ENCODE data around the gene FTO. TPM values are rescaled to one million over a fixed set of nuclear protein-coding genes. Genes with fewer than 3 reads are reported as not detected.
"Not testable (repeated sequence)": the region's sequence is repeated elsewhere in the genome, so short reads cannot be mapped to it uniquely, and the experiment has no call there.

The FTO gene
- total RNA-seq, 2 donors from 2014 or later = 47.5 to 50.4 TPM

- no peaks in the 10 kb centered on the region for H3K36me3 ChIP-seq (replicated peaks in 1 of 2; ENCODE audit: insufficient read depth in 1 of 2, low read depth in 2 of 2)
- DNase-seq (no peak), ATAC-seq (no peak)
- no peak overlapping the region for H3K27ac ChIP-seq
- H3K9me3 ChIP-seq = no peaks in the 10 kb centered on the region
- peaks cover 20% of the 10 kb centered on the region for H3K4me1 ChIP-seq
- 93 to 94% methylated on average over 1 of the region's 1 CpG for WGBS, 2 donors
- no peak overlapping the region for H3K4me3 ChIP-seq
- H3K27me3 ChIP-seq = no peaks in the 10 kb centered on the region
- intact Hi-C loops (cut with DNase I) = no loop called here
- TF ChIP-seq CTCF (IDR thresholded peaks at IDR 0.05) (no peak), POLR2A (IDR thresholded peaks at IDR 0.05) (no peak)
Observed at GRCh38 chr16:53843084-53843483, 139.1 kb downstream of the FTO start.

- Histone ChIP-seq H3K27me3 (no peaks in the 10 kb centered on the region), H3K27ac (no peak overlapping the region), H3K4me3 (no peak overlapping the region), H3K4me1 (peaks cover 11% of the 10 kb centered on the region), H3K36me3 (replicated peaks in 1 of 2; ENCODE audit: insufficient read depth in 1 of 2, low read depth in 2 of 2) (no peaks in the 10 kb centered on the region), H3K9me3 (no peaks in the 10 kb centered on the region)
- TF ChIP-seq CTCF (IDR thresholded peaks at IDR 0.05) (no peak), POLR2A (IDR thresholded peaks at IDR 0.05) (no peak)
- no peak for DNase-seq
- WGBS, 2 donors = 66 to 76% methylated on average over 3 of the region's 3 CpGs
- ATAC-seq = no peak
- intact Hi-C loops (cut with DNase I) = no loop called here
Observed at GRCh38 chr16:53844804-53845203, 140.8 kb downstream of the FTO start.

DNA sequence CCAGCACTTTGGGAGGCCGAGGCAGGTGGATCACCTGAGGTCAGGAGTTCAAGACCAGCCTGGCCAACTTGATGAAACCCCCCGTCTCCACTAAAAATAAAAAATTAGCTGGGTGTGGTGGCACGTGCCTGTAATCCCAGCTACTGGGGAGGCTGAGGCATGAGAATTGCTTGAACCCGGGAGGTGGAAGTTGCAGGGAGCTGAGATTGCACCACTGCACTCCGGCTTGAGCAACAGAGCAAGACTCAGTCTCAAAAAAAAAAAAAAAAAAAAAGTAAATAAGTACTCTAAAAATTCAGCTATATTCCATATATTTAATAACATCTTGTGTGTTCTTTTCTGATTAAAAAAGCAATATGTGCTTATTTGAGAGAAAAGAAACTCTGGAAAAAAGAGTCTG, 142.6 kb downstream of the FTO start:
- H3K36me3 ChIP-seq (replicated peaks in 1 of 2; ENCODE audit: insufficient read depth in 1 of 2, low read depth in 2 of 2); H3K4me1 ChIP-seq; intact Hi-C loops (cut with DNase I); H3K27ac ChIP-seq; ATAC-seq; H3K27me3 ChIP-seq; H3K9me3 ChIP-seq; DNase-seq; H3K4me3 ChIP-seq: not testable (repeated sequence)
- WGBS, 2 donors = 83 to 89% methylated on average over 5 of the region's 5 CpGs

DNA sequence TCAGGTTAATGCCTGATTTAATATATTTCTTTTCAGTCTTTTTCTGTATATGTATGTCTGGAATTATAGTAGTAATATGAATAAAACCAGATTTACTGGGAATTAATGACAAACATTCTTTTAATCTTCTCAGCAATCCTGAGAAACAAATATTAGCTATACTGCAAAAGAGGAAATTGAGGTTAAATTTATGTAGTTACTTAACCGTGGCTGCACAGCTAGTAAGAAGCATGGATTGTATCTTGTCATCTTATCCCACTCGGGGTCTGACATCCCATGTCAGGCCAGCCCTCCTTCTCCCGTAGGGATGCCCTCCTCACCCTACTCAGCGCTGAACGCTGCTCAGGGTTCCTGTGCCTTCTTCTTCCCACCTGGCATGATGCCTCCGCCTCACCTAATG, 143.0 kb downstream of the FTO start:
- no peak overlapping the region for H3K4me3 ChIP-seq
- intact Hi-C loops (cut with DNase I) = no loop called here
- TF ChIP-seq POLR2A (IDR thresholded peaks at IDR 0.05) = no peak
- TF ChIP-seq CTCF (IDR thresholded peaks at IDR 0.05) = no peak
- peaks cover 5% of the 10 kb centered on the region for H3K4me1 ChIP-seq
- no peaks in the 10 kb centered on the region for H3K9me3 ChIP-seq
- H3K27me3 ChIP-seq = no peaks in the 10 kb centered on the region
- no peak for ATAC-seq
- 52 to 63% methylated on average over 6 of the region's 6 CpGs for WGBS, 2 donors
- no peaks in the 10 kb centered on the region for H3K36me3 ChIP-seq (replicated peaks in 1 of 2; ENCODE audit: insufficient read depth in 1 of 2, low read depth in 2 of 2)
- DNase-seq = no peak
- no peak overlapping the region for H3K27ac ChIP-seq

- Histone ChIP-seq H3K36me3 (replicated peaks in 1 of 2; ENCODE audit: insufficient read depth in 1 of 2, low read depth in 2 of 2) (no peaks in the 10 kb centered on the region), H3K9me3 (no peaks in the 10 kb centered on the region), H3K27me3 (no peaks in the 10 kb centered on the region), H3K4me1 (peaks cover 5% of the 10 kb centered on the region), H3K4me3 (no peak overlapping the region), H3K27ac (no peak overlapping the region)
- ATAC-seq (no peak), DNase-seq (no peak)
- 67 to 91% methylated on average over 3 of the region's 3 CpGs for WGBS, 2 donors
- no peak for TF ChIP-seq POLR2A (IDR thresholded peaks at IDR 0.05)
- no peak for TF ChIP-seq CTCF (IDR thresholded peaks at IDR 0.05)
- intact Hi-C loops (cut with DNase I) = no loop called here
Observed at GRCh38 chr16:53848277-53848942, 144.5 kb downstream of the FTO start.
